BLaER1 treated with 17β-estradiol and CSF1 and Interleukin-3, amounts not matched to agents 10 nM and 100 nM (cell line): Measurements from ENCODE around the gene ARHGAP26.

Source experiments
- H3K27ac ChIP-seq, 11 experiments: shearing (Covaris generic); formaldehyde crosslinking; 2 replicates each; pipeline ENCODE4 v1.8.1; 2022
- H3K27me3 ChIP-seq, 11 experiments: shearing (Covaris generic); formaldehyde crosslinking; 2 replicates each; pipeline ENCODE4 v1.8.1; 2022
- H3K36me3 ChIP-seq, 11 experiments: shearing (Covaris generic); formaldehyde crosslinking; 2 replicates each; pipeline ENCODE4 v1.8.1; 2022
- H3K4me1 ChIP-seq, 10 experiments: shearing (Covaris generic); formaldehyde crosslinking; 2 replicates each; pipeline ENCODE4 v1.8.1; 2022
- H3K4me2 ChIP-seq, 11 experiments: shearing (Covaris generic); formaldehyde crosslinking; 2 replicates each; pipeline ENCODE4 v1.8.1; 2022
- H3K4me3 ChIP-seq, 10 experiments: shearing (Covaris generic); formaldehyde crosslinking; 2 replicates each; pipeline ENCODE4 v1.8.1; 2022
- H3K9ac ChIP-seq, 11 experiments: shearing (Covaris generic); formaldehyde crosslinking; 2 replicates each; pipeline ENCODE4 v1.8.1; 2022
- H3K9me3 ChIP-seq, 11 experiments: shearing (Covaris generic); formaldehyde crosslinking; replicated peaks in 1 of 11; 2 replicates each; pipeline ENCODE4 v1.8.1; 2022
- H4K20me1 ChIP-seq, 11 experiments: shearing (Covaris generic); formaldehyde crosslinking; 2 replicates each; pipeline ENCODE4 v1.8.1; 2022
- Cebpa-rat ChIP-seq, 11 experiments: shearing (Covaris generic); IDR thresholded peaks; 2 replicates each; pipeline ENCODE4 v1.8.1; 2022

ARHGAP26 gene

DNA sequence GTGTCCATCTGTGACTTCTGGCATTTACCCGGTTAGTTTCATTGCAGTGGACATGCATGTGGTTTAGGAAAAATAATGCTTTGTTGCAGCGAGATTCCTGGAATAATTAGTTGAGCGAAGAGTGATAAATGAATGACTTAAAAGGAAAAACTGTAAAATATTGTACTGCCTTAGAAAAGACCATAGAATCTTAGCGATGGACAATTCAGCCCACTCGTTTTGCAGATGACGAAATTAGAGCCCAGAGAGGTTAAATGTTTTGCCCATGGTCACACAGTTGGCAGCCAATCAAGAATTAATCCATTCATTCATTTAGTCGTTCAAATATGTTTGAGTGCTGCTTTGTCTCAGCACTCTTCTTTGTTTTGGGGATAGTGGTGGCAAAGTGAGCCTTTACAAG lies 107.9 kb downstream of the ARHGAP26 start:
- Histone ChIP-seq H3K4me3 (no peak overlapping the region), H3K4me2 (0 out of 22 replicates have a peak overlapping the region, but pooled peaks of 1 of the 11 experiments have one; percentile 5), H3K27me3 (no peaks in the 10 kb centered on the region), H4K20me1 (peaks cover 0 to 98% (median 5%) of the 10 kb centered on the region in 11 experiments; a peak in 13 of 22 replicates), H3K9ac (no peak overlapping the region), H3K36me3 (peaks cover 0 to 90% (median 33%) of the 10 kb centered on the region in 11 experiments; a peak in 16 of 22 replicates), H3K27ac (no peak overlapping the region), H3K4me1 (peaks cover 6 to 78% (median 22%) of the 10 kb centered on the region in 10 experiments), H3K9me3 (no peaks in the 10 kb centered on the region)
- TF ChIP-seq Cebpa-rat (IDR thresholded peaks at IDR 0.05) = no peak

GRCh38 chr5:142878638-142879037 lies 108.5 kb downstream of the ARHGAP26 start:
- H3K4me1 ChIP-seq = peaks cover 6 to 72% (median 22%) of the 10 kb centered on the region in 10 experiments
- no peak overlapping the region for H3K4me3 ChIP-seq
- no peaks in the 10 kb centered on the region for H3K9me3 ChIP-seq
- H3K36me3 ChIP-seq = peaks cover 0 to 90% (median 38%) of the 10 kb centered on the region in 11 experiments; a peak in 16 of 22 replicates
- peak overlapping the region in 1 of 11 experiments; percentile 1; a peak in 1 of 22 replicates for H3K9ac ChIP-seq
- TF ChIP-seq Cebpa-rat (IDR thresholded peaks at IDR 0.05) = no peak
- H4K20me1 ChIP-seq = peaks cover 0 to 98% (median 5%) of the 10 kb centered on the region in 11 experiments; a peak in 11 of 22 replicates
- no peaks in the 10 kb centered on the region for H3K27me3 ChIP-seq
- no peak overlapping the region for H3K27ac ChIP-seq
- peak overlapping the region in 1 of 11 experiments; percentile 5; a peak in 1 of 22 replicates for H3K4me2 ChIP-seq

- H3K4me1 ChIP-seq = peaks cover 6 to 61% (median 22%) of the 10 kb centered on the region in 10 experiments
- peaks cover 0 to 98% (median 0%) of the 10 kb centered on the region in 11 experiments; a peak in 8 of 22 replicates for H4K20me1 ChIP-seq
- H3K9ac ChIP-seq = peak overlapping the region in 10 of 11 experiments; percentile 8 to 62 (median 55); a peak in 16 of 22 replicates
- H3K27me3 ChIP-seq = no peaks in the 10 kb centered on the region
- peaks cover 0 to 90% (median 34%) of the 10 kb centered on the region in 11 experiments; a peak in 14 of 22 replicates for H3K36me3 ChIP-seq
- H3K4me2 ChIP-seq = peak overlapping the region in 10 of 11 experiments; percentile 35 to 82 (median 66); a peak in 20 of 22 replicates
- no peak overlapping the region for H3K4me3 ChIP-seq
- peak in 3 of 11 experiments; percentile 29 to 37 (median 31); a peak in 4 of 22 replicates for TF ChIP-seq Cebpa-rat (IDR thresholded peaks at IDR 0.05)
- H3K9me3 ChIP-seq = no peaks in the 10 kb centered on the region
- peak overlapping the region in 10 of 11 experiments; percentile 37 to 78 (median 73); a peak in 21 of 22 replicates for H3K27ac ChIP-seq
Measured at GRCh38 chr5:142881076-142881783, 111.1 kb downstream of the ARHGAP26 start.

DNA sequence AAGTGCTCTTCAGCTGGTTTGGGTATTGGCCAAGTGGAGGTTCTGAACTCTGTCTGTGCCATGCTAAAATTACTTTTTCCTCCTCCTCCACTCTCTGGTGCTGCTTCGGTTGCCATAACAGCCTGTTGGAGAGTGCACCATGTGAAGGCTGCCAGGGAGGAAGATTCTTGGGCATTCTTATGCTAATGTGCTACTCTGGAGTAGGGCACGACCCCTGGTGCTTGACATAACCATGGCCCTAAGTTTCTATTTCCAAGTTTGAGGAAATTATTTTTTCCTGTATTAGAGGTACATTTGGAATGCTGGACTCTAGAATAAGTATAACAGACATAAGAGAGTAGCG lies 111.6 kb downstream of the ARHGAP26 start:
- no peak overlapping the region for H3K4me3 ChIP-seq
- H3K36me3 ChIP-seq = peaks cover 0 to 90% (median 34%) of the 10 kb centered on the region in 11 experiments; a peak in 14 of 22 replicates
- H3K4me2 ChIP-seq = peak overlapping the region in 9 of 11 experiments; percentile 58 to 82 (median 69); a peak in 12 of 22 replicates
- no peaks in the 10 kb centered on the region for H3K27me3 ChIP-seq
- H3K9me3 ChIP-seq = no peaks in the 10 kb centered on the region
- H3K4me1 ChIP-seq = peaks cover 6 to 56% (median 22%) of the 10 kb centered on the region in 10 experiments
- TF ChIP-seq Cebpa-rat (IDR thresholded peaks at IDR 0.05) = no peak
- no peak overlapping the region; a peak in 2 of 22 replicates for H3K9ac ChIP-seq
- peaks cover 0 to 98% (median 0%) of the 10 kb centered on the region in 11 experiments; a peak in 9 of 22 replicates for H4K20me1 ChIP-seq
- H3K27ac ChIP-seq = peak overlapping the region in 8 of 11 experiments; percentile 3 to 78 (median 72); a peak in 11 of 22 replicates

DNA sequence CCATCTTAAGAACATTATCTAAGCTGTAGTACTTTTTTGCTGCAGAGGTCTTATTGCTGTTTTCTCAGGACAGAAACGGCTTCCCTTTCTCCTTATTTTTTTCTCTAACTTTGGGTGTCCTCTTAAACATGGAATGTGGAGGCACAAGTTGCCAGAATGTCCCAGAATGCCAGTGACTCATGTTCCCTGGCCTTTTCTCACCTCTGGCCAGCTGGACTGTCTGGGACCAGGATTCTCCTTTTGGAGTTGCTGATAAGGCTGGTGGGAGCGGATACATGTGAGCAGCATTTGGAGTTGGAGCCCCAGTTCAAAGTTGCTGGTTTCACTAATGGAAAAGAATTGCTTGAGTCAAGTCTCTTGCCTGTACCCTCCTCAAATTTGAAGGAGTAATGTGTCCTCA lies 112.8 kb downstream of the ARHGAP26 start:
- no peaks in the 10 kb centered on the region for H3K9me3 ChIP-seq
- H3K9ac ChIP-seq = no peak overlapping the region
- H3K27me3 ChIP-seq = no peaks in the 10 kb centered on the region
- no peak overlapping the region for H3K4me2 ChIP-seq
- no peak overlapping the region for H3K4me3 ChIP-seq
- peaks cover 0 to 91% (median 34%) of the 10 kb centered on the region in 11 experiments; a peak in 14 of 22 replicates for H3K36me3 ChIP-seq
- H3K27ac ChIP-seq = no peak overlapping the region
- peaks cover 6 to 43% (median 22%) of the 10 kb centered on the region in 10 experiments for H3K4me1 ChIP-seq
- H4K20me1 ChIP-seq = peaks cover 0 to 98% (median 0%) of the 10 kb centered on the region in 11 experiments; a peak in 11 of 22 replicates
- TF ChIP-seq Cebpa-rat (IDR thresholded peaks at IDR 0.05) = no peak

DNA sequence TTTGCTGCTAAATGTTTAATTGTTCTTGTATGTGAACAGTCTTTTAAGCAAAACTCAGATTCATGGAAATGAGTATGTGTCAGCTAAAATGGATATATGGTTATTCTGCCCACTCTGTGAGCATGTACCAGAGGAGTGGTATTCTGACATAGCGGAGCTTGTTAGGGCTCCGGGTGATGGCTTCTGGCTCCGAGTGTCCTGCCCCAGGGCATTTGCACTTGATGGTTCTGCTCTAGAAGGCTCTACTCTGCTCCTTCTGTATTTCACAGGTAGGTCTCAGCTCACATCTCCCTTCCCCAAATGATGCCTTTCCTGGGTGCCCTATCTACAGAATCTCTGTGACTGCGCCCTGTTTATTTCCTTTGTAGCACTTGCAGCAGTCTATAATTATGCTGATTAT lies 113.3 kb downstream of the ARHGAP26 start:
- H3K36me3 ChIP-seq = peaks cover 0 to 91% (median 34%) of the 10 kb centered on the region in 11 experiments; a peak in 14 of 22 replicates
- H3K27ac ChIP-seq = no peak overlapping the region

DNA sequence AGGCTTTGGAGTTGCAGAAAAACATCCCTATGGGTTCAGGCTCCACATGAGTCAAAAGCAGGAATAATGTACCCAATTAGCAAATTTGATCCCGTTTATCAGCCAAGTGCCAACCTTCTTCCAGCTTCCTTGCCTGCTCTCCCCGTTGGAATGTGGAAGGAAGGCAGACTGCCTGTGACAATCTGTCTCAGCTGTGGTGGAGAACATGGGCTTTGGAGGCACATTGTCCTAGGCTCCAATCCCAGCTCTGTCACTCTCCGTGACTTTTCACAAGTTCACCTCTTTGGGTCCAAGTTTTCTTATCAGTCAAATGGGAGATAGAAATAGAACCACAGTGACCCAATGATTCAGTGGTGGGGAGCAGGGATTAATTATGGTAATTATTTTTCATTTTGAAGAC lies 113.9 kb downstream of the ARHGAP26 start:
- no peak overlapping the region for H3K4me2 ChIP-seq
- peaks cover 6 to 33% (median 21%) of the 10 kb centered on the region in 10 experiments for H3K4me1 ChIP-seq
- no peaks in the 10 kb centered on the region for H3K9me3 ChIP-seq
- peaks cover 0 to 90% (median 34%) of the 10 kb centered on the region in 11 experiments; a peak in 14 of 22 replicates for H3K36me3 ChIP-seq
- peaks cover 0 to 98% (median 3%) of the 10 kb centered on the region in 11 experiments; a peak in 11 of 22 replicates for H4K20me1 ChIP-seq
- H3K27ac ChIP-seq = no peak overlapping the region
- H3K4me3 ChIP-seq = no peak overlapping the region
- no peak overlapping the region for H3K9ac ChIP-seq
- TF ChIP-seq Cebpa-rat (IDR thresholded peaks at IDR 0.05) = no peak
- H3K27me3 ChIP-seq = no peaks in the 10 kb centered on the region

More for the DNA sequence above, 113.3 kb downstream of the ARHGAP26 start:
- H3K9me3 ChIP-seq = no peaks in the 10 kb centered on the region
- peaks cover 6 to 39% (median 22%) of the 10 kb centered on the region in 10 experiments for H3K4me1 ChIP-seq
- H3K4me3 ChIP-seq = no peak overlapping the region
- no peak overlapping the region for H3K4me2 ChIP-seq
- no peaks in the 10 kb centered on the region for H3K27me3 ChIP-seq
- peaks cover 0 to 98% (median 0%) of the 10 kb centered on the region in 11 experiments; a peak in 11 of 22 replicates for H4K20me1 ChIP-seq
- no peak overlapping the region for H3K9ac ChIP-seq
- no peak for TF ChIP-seq Cebpa-rat (IDR thresholded peaks at IDR 0.05)

DNA sequence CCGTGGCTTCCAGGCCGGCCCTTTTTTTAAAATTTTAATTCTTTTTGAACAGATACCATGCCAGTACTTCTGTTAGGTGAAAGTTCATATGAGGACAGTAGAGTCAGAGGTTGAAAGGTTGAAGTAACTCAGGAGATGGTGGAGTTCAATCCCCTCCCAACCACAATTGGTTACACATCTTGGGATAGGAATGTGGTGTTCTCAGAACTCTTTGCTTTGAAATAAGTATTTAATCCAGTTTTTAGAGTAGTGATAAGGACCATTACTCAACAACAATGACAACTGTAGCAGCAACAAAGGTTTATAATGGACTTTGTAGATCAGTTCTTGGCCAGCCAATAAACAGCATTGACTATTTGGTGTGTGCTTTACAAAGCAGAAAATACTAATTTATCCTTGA lies 116.0 kb downstream of the ARHGAP26 start:
- Histone ChIP-seq H3K27ac (no peak overlapping the region), H3K27me3 (no peaks in the 10 kb centered on the region), H3K36me3 (peaks cover 0 to 95% (median 22%) of the 10 kb centered on the region in 11 experiments; a peak in 14 of 22 replicates), H3K4me3 (no peak overlapping the region), H4K20me1 (peaks cover 0 to 99% (median 14%) of the 10 kb centered on the region in 11 experiments; a peak in 11 of 22 replicates), H3K9ac (no peak overlapping the region), H3K9me3 (no peaks in the 10 kb centered on the region), H3K4me2 (no peak overlapping the region), H3K4me1 (peaks cover 0 to 18% (median 9%) of the 10 kb centered on the region in 10 experiments; a peak in 18 of 20 replicates)
- no peak for TF ChIP-seq Cebpa-rat (IDR thresholded peaks at IDR 0.05)

- no peak overlapping the region for H3K27ac ChIP-seq
- H3K4me2 ChIP-seq = no peak overlapping the region
- no peak overlapping the region for H3K4me3 ChIP-seq
- peak overlapping the region in 1 of 11 experiments; percentile 3; a peak in 1 of 22 replicates for H3K9ac ChIP-seq
- H3K36me3 ChIP-seq = peaks cover 0 to 90% (median 17%) of the 10 kb centered on the region in 11 experiments; a peak in 13 of 22 replicates
- no peaks in the 10 kb centered on the region for H3K9me3 ChIP-seq
- H3K4me1 ChIP-seq = peaks cover 0 to 17% (median 3%) of the 10 kb centered on the region in 10 experiments; a peak in 12 of 20 replicates
- H3K27me3 ChIP-seq = no peaks in the 10 kb centered on the region
- H4K20me1 ChIP-seq = peaks cover 0 to 99% (median 14%) of the 10 kb centered on the region in 11 experiments; a peak in 12 of 22 replicates
- TF ChIP-seq Cebpa-rat (IDR thresholded peaks at IDR 0.05) = no peak
Measured at GRCh38 chr5:142886956-142887355, 116.8 kb downstream of the ARHGAP26 start.
